ENCODE results near the gene SMIM41.

Gene SMIM41

DNA sequence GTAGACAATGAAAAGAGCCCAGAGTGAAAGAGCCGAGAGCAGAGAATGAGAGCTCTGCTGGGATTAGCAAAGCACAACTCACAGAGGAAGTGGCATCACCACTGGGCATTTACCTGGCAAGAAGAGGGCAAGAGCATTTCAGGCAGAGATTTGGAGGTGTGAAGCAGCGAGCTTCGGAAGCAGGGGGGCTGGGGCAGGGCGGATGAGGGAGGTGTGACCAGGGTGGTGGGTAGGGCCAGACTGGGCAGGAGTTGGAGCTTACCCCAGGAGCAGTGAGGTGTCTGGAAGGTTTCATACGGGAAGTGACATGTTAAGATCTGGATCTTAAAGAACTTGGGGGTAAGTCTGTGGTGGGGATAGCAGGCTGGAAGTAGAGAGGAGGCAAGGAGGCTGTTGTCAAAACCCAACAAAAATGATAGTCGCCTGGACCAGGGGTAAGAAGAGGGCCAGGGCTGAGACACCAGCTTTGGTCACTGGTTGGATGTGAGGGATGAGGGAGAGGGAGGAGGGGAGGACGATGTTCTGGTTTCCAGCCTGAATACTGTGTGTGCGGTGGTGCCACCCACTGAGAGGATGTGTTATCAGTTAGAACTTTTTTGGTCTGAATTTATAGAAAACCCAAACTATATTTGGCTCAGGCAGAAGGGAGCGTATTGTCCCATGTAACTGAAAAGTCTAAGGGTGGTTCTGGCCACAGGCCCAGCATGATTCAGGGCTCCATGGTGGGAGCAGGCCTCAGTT is 5.2 kb downstream of the SMIM41 start:
- no peaks in the 10 kb centered on the region for H3K79me2 ChIP-seq (ENCODE audit: insufficient read depth, low read length)
- H3F3A ChIP-seq (ENCODE audit: low read depth): no peaks in the 10 kb centered on the region
- H3K27me3 ChIP-seq (ENCODE audit: insufficient read depth, low read length, poor library complexity, severe bottlenecking): no peaks in the 10 kb centered on the region
- H3K4me3 ChIP-seq (ENCODE audit: low read length, poor library complexity, severe bottlenecking): no peak overlapping the region
- H4K20me1 ChIP-seq (ENCODE audit: insufficient read depth, low read length, poor library complexity, severe bottlenecking): no peaks in the 10 kb centered on the region
- H2AFZ ChIP-seq (ENCODE audit: low read length): no peak overlapping the region
- H3K4me1 ChIP-seq (ENCODE audit: insufficient read depth, low read length, poor library complexity, severe bottlenecking): peaks cover 15% of the 10 kb centered on the region
- no peak overlapping the region for H3K4me2 ChIP-seq (ENCODE audit: low read depth, low read length, poor library complexity, severe bottlenecking)
- no peak overlapping the region for H3K9ac ChIP-seq (ENCODE audit: low read depth, low read length, poor library complexity, severe bottlenecking)
- TF ChIP-seq EZH2phosphoT487 (IDR thresholded peaks at IDR 0.05; ENCODE audit: borderline replicate concordance): no peak
- TF ChIP-seq, protein P1, sequence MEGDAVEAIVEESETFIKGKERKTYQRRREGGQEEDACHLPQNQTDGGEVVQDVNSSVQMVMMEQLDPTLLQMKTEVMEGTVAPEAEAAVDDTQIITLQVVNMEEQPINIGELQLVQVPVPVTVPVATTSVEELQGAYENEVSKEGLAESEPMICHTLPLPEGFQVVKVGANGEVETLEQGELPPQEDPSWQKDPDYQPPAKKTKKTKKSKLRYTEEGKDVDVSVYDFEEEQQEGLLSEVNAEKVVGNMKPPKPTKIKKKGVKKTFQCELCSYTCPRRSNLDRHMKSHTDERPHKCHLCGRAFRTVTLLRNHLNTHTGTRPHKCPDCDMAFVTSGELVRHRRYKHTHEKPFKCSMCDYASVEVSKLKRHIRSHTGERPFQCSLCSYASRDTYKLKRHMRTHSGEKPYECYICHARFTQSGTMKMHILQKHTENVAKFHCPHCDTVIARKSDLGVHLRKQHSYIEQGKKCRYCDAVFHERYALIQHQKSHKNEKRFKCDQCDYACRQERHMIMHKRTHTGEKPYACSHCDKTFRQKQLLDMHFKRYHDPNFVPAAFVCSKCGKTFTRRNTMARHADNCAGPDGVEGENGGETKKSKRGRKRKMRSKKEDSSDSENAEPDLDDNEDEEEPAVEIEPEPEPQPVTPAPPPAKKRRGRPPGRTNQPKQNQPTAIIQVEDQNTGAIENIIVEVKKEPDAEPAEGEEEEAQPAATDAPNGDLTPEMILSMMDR (conservative IDR thresholded peaks at IDR 0.05; ENCODE audit: low read length): no peak
- no peaks in the 10 kb centered on the region for H3K9me3 ChIP-seq (ENCODE audit: insufficient read depth, low read depth, low read length)
- H3K36me3 ChIP-seq (ENCODE audit: insufficient read depth, low read length): no peaks in the 10 kb centered on the region
- no peaks in the 10 kb centered on the region for H3K9me2 ChIP-seq (replicated peaks; ENCODE audit: low read depth, low read length)

DNA sequence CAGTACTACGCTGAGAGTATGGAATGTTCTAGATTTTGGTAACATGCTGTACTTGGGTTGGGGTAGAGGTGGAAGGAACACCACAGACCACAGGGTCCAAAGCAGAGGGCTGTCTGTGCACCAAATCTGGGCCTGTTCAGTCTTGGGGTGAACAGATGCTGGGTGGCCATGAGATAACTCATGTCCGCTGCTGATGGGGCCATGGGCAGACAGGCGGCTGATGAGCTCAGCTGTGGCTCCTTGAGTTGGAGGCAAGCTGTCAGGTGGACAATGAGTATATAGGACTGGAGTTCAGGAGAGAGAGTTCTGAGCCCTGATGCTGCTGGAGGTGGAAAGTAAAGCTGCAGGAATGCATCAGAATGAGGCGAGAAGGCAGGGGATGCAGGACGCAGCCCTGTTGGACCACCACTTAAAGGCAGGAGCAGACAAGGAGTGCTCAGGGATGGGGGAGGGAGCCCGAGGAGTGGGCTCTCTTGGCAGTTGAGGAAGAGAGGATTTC is 6.2 kb downstream of the SMIM41 start:
- no peaks in the 10 kb centered on the region for H3K79me2 ChIP-seq (ENCODE audit: insufficient read depth, low read length)
- H2AFZ ChIP-seq (ENCODE audit: low read length): no peak overlapping the region
- no peaks in the 10 kb centered on the region for H3F3A ChIP-seq (ENCODE audit: low read depth)
- peaks cover 15% of the 10 kb centered on the region for H3K4me1 ChIP-seq (ENCODE audit: insufficient read depth, low read length, poor library complexity, severe bottlenecking)
- no peaks in the 10 kb centered on the region for H3K36me3 ChIP-seq (ENCODE audit: insufficient read depth, low read length)
- no peak overlapping the region for H3K4me3 ChIP-seq (ENCODE audit: low read length, poor library complexity, severe bottlenecking)
- H3K27me3 ChIP-seq (ENCODE audit: insufficient read depth, low read length, poor library complexity, severe bottlenecking): peaks cover 3% of the 10 kb centered on the region
- no peak overlapping the region for H3K9ac ChIP-seq (ENCODE audit: low read depth, low read length, poor library complexity, severe bottlenecking)
- H3K9me3 ChIP-seq (ENCODE audit: insufficient read depth, low read depth, low read length): no peaks in the 10 kb centered on the region
- no peaks in the 10 kb centered on the region for H4K20me1 ChIP-seq (ENCODE audit: insufficient read depth, low read length, poor library complexity, severe bottlenecking)
- TF ChIP-seq, protein P1 (conservative IDR thresholded peaks at IDR 0.05; ENCODE audit: low read length): no peak
- no peak for TF ChIP-seq EZH2phosphoT487 (IDR thresholded peaks at IDR 0.05; ENCODE audit: borderline replicate concordance)
- no peaks in the 10 kb centered on the region for H3K9me2 ChIP-seq (replicated peaks; ENCODE audit: low read depth, low read length)
- H3K4me2 ChIP-seq (ENCODE audit: low read depth, low read length, poor library complexity, severe bottlenecking): no peak overlapping the region

- Histone ChIP-seq H3K9me3 (ENCODE audit: insufficient read depth, low read depth, low read length) (no peaks in the 10 kb centered on the region), H3K4me3 (ENCODE audit: low read length, poor library complexity, severe bottlenecking) (no peak overlapping the region), H3K27me3 (ENCODE audit: insufficient read depth, low read length, poor library complexity, severe bottlenecking) (peaks cover 3% of the 10 kb centered on the region), H3F3A (ENCODE audit: low read depth) (no peaks in the 10 kb centered on the region), H2AFZ (ENCODE audit: low read length) (no peak overlapping the region), H4K20me1 (ENCODE audit: insufficient read depth, low read length, poor library complexity, severe bottlenecking) (no peaks in the 10 kb centered on the region), H3K9ac (ENCODE audit: low read depth, low read length, poor library complexity, severe bottlenecking) (no peak overlapping the region), H3K4me2 (ENCODE audit: low read depth, low read length, poor library complexity, severe bottlenecking) (no peak overlapping the region), H3K4me1 (ENCODE audit: insufficient read depth, low read length, poor library complexity, severe bottlenecking) (peaks cover 9% of the 10 kb centered on the region), H3K36me3 (ENCODE audit: insufficient read depth, low read length) (no peaks in the 10 kb centered on the region), H3K9me2 (replicated peaks; ENCODE audit: low read depth, low read length) (no peaks in the 10 kb centered on the region), H3K79me2 (ENCODE audit: insufficient read depth, low read length) (no peaks in the 10 kb centered on the region)
- TF ChIP-seq EZH2phosphoT487 (IDR thresholded peaks at IDR 0.05; ENCODE audit: borderline replicate concordance): no peak
- TF ChIP-seq, protein P1 (conservative IDR thresholded peaks at IDR 0.05; ENCODE audit: low read length): no peak
These were observed 6.9 kb downstream of the SMIM41 start for GRCh38 chr12:52086366-52086765.
